NCI-H2171 (cell line): Measurements from ENCODE around the gene TMEM233.

Experiments used
- DNase-seq: peaks from one replicate; lab custom pipeline; 2025; lab: John Stamatoyannopoulos, UW

Gene TMEM233

GRCh38 chr12:119593578-119594398, at the start of gene TMEM233:
TSS of gene TMEM233 (plus strand) at chr12:119593774. CDS start at chr12:119593849, 75 bp downstream.
- DNase-seq, result no peak

- peak; percentile 60 for DNase-seq
Observed at GRCh38 chr12:119544765-119545625, 48.6 kb upstream of the TMEM233 start.

- DNase-seq, result no peak
Observed at GRCh38 chr12:119546340-119546739, 47.2 kb upstream of the TMEM233 start.

- no peak for DNase-seq
Observed at GRCh38 chr12:119547001-119547400, 46.6 kb upstream of the TMEM233 start.

- DNase-seq, result no peak
Observed at GRCh38 chr12:119556854-119557253, 36.7 kb upstream of the TMEM233 start.

- no peak for DNase-seq
Observed at GRCh38 chr12:119565404-119565803, 28.2 kb upstream of the TMEM233 start.

GRCh38 chr12:119570771-119571170, 22.8 kb upstream of the TMEM233 start:
- no peak for DNase-seq

GRCh38 chr12:119573086-119573485, 20.5 kb upstream of the TMEM233 start:
- no peak for DNase-seq

GRCh38 chr12:119574255-119574654, 19.3 kb upstream of the TMEM233 start:
- DNase-seq, result no peak

- no peak for DNase-seq
Observed at GRCh38 chr12:119576118-119576810, 17.3 kb upstream of the TMEM233 start.

GRCh38 chr12:119576915-119577314, 16.7 kb upstream of the TMEM233 start:
- DNase-seq, result no peak

GRCh38 chr12:119578112-119578511, 15.5 kb upstream of the TMEM233 start:
- DNase-seq, result no peak

GRCh38 chr12:119589097-119589496, 4.5 kb upstream of the TMEM233 start:
- no peak for DNase-seq

- DNase-seq, result no peak
Observed at GRCh38 chr12:119589634-119590033, 3.9 kb upstream of the TMEM233 start.

- DNase-seq, result no peak
Observed at GRCh38 chr12:119592232-119592631, 1.3 kb upstream of the TMEM233 start.

- DNase-seq, result no peak
Observed at GRCh38 chr12:119594399-119594730, 791 bp downstream of the TMEM233 start.

GRCh38 chr12:119594772-119595445, 1.3 kb downstream of the TMEM233 start:
- DNase-seq, result no peak

- no peak for DNase-seq
Observed at GRCh38 chr12:119598159-119598558, 4.6 kb downstream of the TMEM233 start.

- DNase-seq, result no peak
Observed at GRCh38 chr12:119601877-119602733, 8.5 kb downstream of the TMEM233 start.

- no peak for DNase-seq
Observed at GRCh38 chr12:119602734-119603094, 9.1 kb downstream of the TMEM233 start.

GRCh38 chr12:119603767-119604166, 10.2 kb downstream of the TMEM233 start:
- no peak for DNase-seq
